WTC11 (cell line): Measurements from ENCODE around the gene KCNIP3. TPM values are rescaled to one million over a fixed set of nuclear protein-coding genes. Genes with fewer than 3 reads are reported as not detected.

Experiments used
- ATAC-seq: fragments of 200-7000 bp; cut with Tn5 transposase; 2 replicates; pipeline ENCODE4 v1.10.0; 2021; ENCODE audit warnings: mild to moderate bottlenecking, moderate library complexity
- CTCF ChIA-PET: fragments of 300-600 bp; sonication (Branson Sonifier 250); formaldehyde crosslinking; loops from one replicate; lab custom pipeline; 2021; ENCODE audit warnings: antibody characterized with exemption; lab: Charles Lee
- POLR2A ChIA-PET: fragments of 350-600 bp; sonication (Branson Sonifier 250); formaldehyde crosslinking; loops from one replicate; lab custom pipeline; 2021; ENCODE audit warnings: antibody characterized with exemption; lab: Charles Lee
- DNase-seq: peaks from one replicate; pipeline ENCODE4 v3.0.0; 2021; ENCODE audit warnings: low spot score
- H3K27ac Mint-ChIP-seq: 2 replicates; pipeline ENCODE4 v1.8.0; 2021; ENCODE audit warnings: mixed read lengths
- H3K27me3 Mint-ChIP-seq: 2 replicates; pipeline ENCODE4 v1.8.0; 2021; ENCODE audit warnings: low read depth, mild to moderate bottlenecking, moderate library complexity, mixed read lengths
- H3K36me3 Mint-ChIP-seq: 2 replicates; pipeline ENCODE4 v1.8.0; 2021; ENCODE audit warnings: mixed read lengths
- H3K4me1 Mint-ChIP-seq: 2 replicates; pipeline ENCODE4 v1.8.0; 2022; ENCODE audit warnings: mixed read lengths
- H3K4me3 Mint-ChIP-seq: 2 replicates; pipeline ENCODE4 v1.8.0; 2021; ENCODE audit warnings: mild to moderate bottlenecking, moderate library complexity, mixed read lengths
- H3K9me3 Mint-ChIP-seq: 2 replicates; pipeline ENCODE4 v1.8.0; 2021; ENCODE audit warnings: mixed read lengths
- ATF1 ChIP-seq: sonication (generic); formaldehyde crosslinking; IDR thresholded peaks from 2 replicates; pipeline ENCODE4 v1.8.1; 2023; ENCODE audit warnings: mild to moderate bottlenecking, moderate library complexity, missing genetic modification reagents
- KAT7 ChIP-seq: sonication (generic); formaldehyde crosslinking; IDR thresholded peaks from 2 replicates; pipeline ENCODE4 v1.8.1; 2023; ENCODE audit warnings: missing genetic modification reagents, mild to moderate bottlenecking, borderline replicate concordance
- NR1H2 ChIP-seq: sonication (generic); formaldehyde crosslinking; IDR thresholded peaks from 2 replicates; pipeline ENCODE4 v1.9.0; 2021; ENCODE audit warnings: mild to moderate bottlenecking, moderate library complexity, missing genetic modification reagents
- NR3C1 ChIP-seq: sonication (generic); formaldehyde crosslinking; conservative IDR thresholded peaks from 2 replicates; pipeline ENCODE4 v1.8.1; 2023; ENCODE audit warnings: low read depth, mild to moderate bottlenecking, missing genetic modification reagents
- RORB ChIP-seq: fragments of 250-450 bp; sonication (Bioruptor Pico); IDR thresholded peaks from 2 replicates; pipeline ENCODE4 v1.9.0; 2021; ENCODE audit warnings: mild to moderate bottlenecking
- SMAD3 ChIP-seq: sonication (generic); formaldehyde crosslinking; IDR thresholded peaks from 2 replicates; pipeline ENCODE4 v1.8.0; 2022; ENCODE audit warnings: missing genetic modification reagents, mild to moderate bottlenecking, borderline replicate concordance
- SP1 ChIP-seq: sonication (generic); formaldehyde crosslinking; conservative IDR thresholded peaks from 2 replicates; pipeline ENCODE4 v1.8.1; 2022; ENCODE audit warnings: missing genetic modification reagents
- ZNF263 ChIP-seq: sonication (generic); formaldehyde crosslinking; IDR thresholded peaks from 2 replicates; pipeline ENCODE4 v1.8.1; 2022; ENCODE audit warnings: low read depth, mild to moderate bottlenecking, moderate library complexity, missing genetic modification reagents
- ZNF416 ChIP-seq: fragments of 250-450 bp; sonication (Bioruptor Pico); IDR thresholded peaks from 2 replicates; pipeline ENCODE4 v1.9.0; 2021; ENCODE audit warnings: mild to moderate bottlenecking, inconsistent platforms
- total RNA-seq: library from RNA; stranded (reverse); gene quantifications from 3 replicates; pipeline ENCODE4 v1.2.3, GENCODE V29; 2021
- TF ChIP-seq, protein P1 (sequence below): sonication (generic); formaldehyde crosslinking; IDR thresholded peaks from 2 replicates; pipeline ENCODE4 v1.8.0; 2022; ENCODE audit warnings: missing genetic modification reagents
- TF ChIP-seq, protein P2 (sequence below): fragments of 250-450 bp; sonication (Bioruptor Pico); IDR thresholded peaks from 2 replicates; pipeline ENCODE4 v2.1.2; 2022; ENCODE audit warnings: mild to moderate bottlenecking, moderate library complexity
- TF ChIP-seq, protein P3 (sequence below): fragments of 250-450 bp; sonication (Bioruptor Pico); IDR thresholded peaks from 2 replicates; pipeline ENCODE4 v1.9.0; 2021; ENCODE audit warnings: mild to moderate bottlenecking
- TF ChIP-seq, protein P4 (sequence below): sonication (generic); formaldehyde crosslinking; IDR thresholded peaks from 2 replicates; pipeline ENCODE4 v1.8.1; 2022; ENCODE audit warnings: low read depth, missing genetic modification reagents, borderline replicate concordance
- TF ChIP-seq, protein P5 (sequence below): sonication (generic); formaldehyde crosslinking; IDR thresholded peaks from 2 replicates; pipeline ENCODE4 v1.8.1; 2023; ENCODE audit warnings: mild to moderate bottlenecking, missing genetic modification reagents, moderate library complexity
- TF ChIP-seq, protein P6 (sequence below): fragments of 250-450 bp; sonication (Bioruptor Pico); conservative IDR thresholded peaks from 2 replicates; pipeline ENCODE4 v1.9.0; 2021; ENCODE audit warnings: mild to moderate bottlenecking

Gene KCNIP3
- total RNA-seq, 1 experiment from 2014 or later = 2.1 TPM

DNA sequence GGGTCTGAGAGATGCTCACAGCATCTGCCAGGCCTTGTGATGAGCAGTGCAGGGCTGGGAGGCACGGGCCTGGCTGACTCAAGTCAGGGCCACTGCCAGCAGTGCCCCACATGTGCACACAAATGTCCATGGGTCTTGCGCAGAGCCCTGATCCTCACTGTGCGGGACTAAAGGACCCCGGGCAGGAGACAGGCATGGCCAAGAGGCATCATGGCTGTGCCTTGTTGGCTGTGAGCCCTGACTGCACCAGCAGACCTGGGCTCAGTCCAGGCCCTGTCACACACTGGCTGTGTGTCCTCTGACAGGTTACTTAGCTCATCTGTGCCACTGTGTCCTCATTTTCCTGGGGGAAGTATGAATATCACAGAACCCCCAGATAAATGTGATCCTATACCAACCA is 4.0 kb downstream of the KCNIP3 start:
- POLR2A ChIA-PET = no interaction called here
- Mint-ChIP-seq H3K36me3 (no peaks in the 10 kb centered on the region), H3K4me1 (peaks cover 11% of the 10 kb centered on the region), H3K27ac (no peak overlapping the region), H3K27me3 (no peaks in the 10 kb centered on the region; the same call in 1 of the 2 replicates), H3K4me3 (no peak overlapping the region)
- CTCF ChIA-PET = interaction anchor here (1.9 to 3.9 kb wide), 2 partner anchors 24 to 69 kb away, joined by 8 to 16 read pairs; no protein-coding TSS in a partner anchor
- ATAC-seq = no peak
- TF ChIP-seq, protein P1, sequence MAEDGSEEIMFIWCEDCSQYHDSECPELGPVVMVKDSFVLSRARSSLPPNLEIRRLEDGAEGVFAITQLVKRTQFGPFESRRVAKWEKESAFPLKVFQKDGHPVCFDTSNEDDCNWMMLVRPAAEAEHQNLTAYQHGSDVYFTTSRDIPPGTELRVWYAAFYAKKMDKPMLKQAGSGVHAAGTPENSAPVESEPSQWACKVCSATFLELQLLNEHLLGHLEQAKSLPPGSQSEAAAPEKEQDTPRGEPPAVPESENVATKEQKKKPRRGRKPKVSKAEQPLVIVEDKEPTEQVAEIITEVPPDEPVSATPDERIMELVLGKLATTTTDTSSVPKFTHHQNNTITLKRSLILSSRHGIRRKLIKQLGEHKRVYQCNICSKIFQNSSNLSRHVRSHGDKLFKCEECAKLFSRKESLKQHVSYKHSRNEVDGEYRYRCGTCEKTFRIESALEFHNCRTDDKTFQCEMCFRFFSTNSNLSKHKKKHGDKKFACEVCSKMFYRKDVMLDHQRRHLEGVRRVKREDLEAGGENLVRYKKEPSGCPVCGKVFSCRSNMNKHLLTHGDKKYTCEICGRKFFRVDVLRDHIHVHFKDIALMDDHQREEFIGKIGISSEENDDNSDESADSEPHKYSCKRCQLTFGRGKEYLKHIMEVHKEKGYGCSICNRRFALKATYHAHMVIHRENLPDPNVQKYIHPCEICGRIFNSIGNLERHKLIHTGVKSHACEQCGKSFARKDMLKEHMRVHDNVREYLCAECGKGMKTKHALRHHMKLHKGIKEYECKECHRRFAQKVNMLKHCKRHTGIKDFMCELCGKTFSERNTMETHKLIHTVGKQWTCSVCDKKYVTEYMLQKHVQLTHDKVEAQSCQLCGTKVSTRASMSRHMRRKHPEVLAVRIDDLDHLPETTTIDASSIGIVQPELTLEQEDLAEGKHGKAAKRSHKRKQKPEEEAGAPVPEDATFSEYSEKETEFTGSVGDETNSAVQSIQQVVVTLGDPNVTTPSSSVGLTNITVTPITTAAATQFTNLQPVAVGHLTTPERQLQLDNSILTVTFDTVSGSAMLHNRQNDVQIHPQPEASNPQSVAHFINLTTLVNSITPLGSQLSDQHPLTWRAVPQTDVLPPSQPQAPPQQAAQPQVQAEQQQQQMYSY (CRISPR knock-in tag) = no peak
- TF ChIP-seq NR3C1 (CRISPR knock-in tag) (no peak), KAT7 (no peak), ZNF263 (no peak), SMAD3 (CRISPR knock-in tag) (no peak), ZNF416 (CRISPR knock-in tag) (no peak), NR1H2 (CRISPR knock-in tag) (no peak), ATF1 (CRISPR knock-in tag) (no peak), SP1 (CRISPR knock-in tag) (no peak)
- TF ChIP-seq, protein P2, sequence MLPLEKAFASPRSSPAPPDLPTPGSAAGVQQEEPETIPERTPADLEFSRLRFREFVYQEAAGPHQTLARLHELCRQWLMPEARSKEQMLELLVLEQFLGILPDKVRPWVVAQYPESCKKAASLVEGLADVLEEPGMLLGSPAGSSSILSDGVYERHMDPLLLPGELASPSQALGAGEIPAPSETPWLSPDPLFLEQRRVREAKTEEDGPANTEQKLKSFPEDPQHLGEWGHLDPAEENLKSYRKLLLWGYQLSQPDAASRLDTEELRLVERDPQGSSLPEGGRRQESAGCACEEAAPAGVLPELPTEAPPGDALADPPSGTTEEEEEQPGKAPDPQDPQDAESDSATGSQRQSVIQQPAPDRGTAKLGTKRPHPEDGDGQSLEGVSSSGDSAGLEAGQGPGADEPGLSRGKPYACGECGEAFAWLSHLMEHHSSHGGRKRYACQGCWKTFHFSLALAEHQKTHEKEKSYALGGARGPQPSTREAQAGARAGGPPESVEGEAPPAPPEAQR (CRISPR knock-in tag) = no peak
- TF ChIP-seq, protein P3, sequence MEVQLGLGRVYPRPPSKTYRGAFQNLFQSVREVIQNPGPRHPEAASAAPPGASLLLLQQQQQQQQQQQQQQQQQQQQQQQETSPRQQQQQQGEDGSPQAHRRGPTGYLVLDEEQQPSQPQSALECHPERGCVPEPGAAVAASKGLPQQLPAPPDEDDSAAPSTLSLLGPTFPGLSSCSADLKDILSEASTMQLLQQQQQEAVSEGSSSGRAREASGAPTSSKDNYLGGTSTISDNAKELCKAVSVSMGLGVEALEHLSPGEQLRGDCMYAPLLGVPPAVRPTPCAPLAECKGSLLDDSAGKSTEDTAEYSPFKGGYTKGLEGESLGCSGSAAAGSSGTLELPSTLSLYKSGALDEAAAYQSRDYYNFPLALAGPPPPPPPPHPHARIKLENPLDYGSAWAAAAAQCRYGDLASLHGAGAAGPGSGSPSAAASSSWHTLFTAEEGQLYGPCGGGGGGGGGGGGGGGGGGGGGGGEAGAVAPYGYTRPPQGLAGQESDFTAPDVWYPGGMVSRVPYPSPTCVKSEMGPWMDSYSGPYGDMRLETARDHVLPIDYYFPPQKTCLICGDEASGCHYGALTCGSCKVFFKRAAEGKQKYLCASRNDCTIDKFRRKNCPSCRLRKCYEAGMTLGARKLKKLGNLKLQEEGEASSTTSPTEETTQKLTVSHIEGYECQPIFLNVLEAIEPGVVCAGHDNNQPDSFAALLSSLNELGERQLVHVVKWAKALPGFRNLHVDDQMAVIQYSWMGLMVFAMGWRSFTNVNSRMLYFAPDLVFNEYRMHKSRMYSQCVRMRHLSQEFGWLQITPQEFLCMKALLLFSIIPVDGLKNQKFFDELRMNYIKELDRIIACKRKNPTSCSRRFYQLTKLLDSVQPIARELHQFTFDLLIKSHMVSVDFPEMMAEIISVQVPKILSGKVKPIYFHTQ (CRISPR knock-in tag) = no peak
- TF ChIP-seq, protein P4, sequence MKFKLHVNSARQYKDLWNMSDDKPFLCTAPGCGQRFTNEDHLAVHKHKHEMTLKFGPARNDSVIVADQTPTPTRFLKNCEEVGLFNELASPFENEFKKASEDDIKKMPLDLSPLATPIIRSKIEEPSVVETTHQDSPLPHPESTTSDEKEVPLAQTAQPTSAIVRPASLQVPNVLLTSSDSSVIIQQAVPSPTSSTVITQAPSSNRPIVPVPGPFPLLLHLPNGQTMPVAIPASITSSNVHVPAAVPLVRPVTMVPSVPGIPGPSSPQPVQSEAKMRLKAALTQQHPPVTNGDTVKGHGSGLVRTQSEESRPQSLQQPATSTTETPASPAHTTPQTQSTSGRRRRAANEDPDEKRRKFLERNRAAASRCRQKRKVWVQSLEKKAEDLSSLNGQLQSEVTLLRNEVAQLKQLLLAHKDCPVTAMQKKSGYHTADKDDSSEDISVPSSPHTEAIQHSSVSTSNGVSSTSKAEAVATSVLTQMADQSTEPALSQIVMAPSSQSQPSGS = no peak
- TF ChIP-seq, all 79 proteins: peak for 0
- H3K9me3 Mint-ChIP-seq = no peaks in the 10 kb centered on the region
- no peak for DNase-seq

DNA sequence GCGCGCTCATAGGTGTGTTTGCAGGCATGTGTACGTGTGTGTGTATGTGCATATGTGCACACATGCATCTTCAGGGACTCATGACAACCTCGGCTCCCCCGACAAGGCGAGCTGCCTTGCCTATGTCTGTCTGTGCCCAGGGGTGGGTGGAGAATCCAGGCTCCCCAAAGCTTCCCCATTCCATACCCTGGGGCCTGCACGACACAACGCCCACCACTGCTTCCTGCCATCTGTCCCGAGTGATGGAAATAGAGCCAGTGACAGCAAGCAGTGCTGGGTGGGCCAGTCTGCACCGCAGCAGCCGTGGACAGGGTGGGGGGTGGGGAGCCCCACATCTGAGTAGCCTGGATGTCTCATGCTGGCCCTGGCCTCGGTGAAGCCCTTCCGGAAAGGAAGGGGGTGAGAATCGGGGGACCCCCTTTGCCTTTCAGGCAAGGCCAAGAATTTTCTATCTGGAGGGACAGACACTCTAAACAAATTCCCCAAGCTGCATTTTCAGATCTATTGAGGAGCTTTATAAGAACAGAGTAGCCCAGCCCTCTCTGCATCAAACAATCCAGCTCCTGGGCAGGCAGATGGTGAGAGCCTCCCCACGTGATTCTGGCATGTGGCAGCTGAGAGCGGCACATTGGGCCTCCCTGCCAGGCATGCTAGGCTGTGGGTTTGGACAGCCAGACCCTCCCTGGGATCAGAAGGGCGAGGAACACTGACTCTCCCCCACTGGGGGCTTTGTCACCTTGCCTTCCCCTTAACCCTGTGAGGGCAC is 4.9 kb downstream of the KCNIP3 start:
- no peak for ATAC-seq
- H3K27ac Mint-ChIP-seq = no peak overlapping the region
- no peaks in the 10 kb centered on the region for H3K9me3 Mint-ChIP-seq
- POLR2A ChIA-PET = no interaction called here
- no peak overlapping the region for H3K4me3 Mint-ChIP-seq
- no peaks in the 10 kb centered on the region for H3K27me3 Mint-ChIP-seq
- TF ChIP-seq, protein P5, sequence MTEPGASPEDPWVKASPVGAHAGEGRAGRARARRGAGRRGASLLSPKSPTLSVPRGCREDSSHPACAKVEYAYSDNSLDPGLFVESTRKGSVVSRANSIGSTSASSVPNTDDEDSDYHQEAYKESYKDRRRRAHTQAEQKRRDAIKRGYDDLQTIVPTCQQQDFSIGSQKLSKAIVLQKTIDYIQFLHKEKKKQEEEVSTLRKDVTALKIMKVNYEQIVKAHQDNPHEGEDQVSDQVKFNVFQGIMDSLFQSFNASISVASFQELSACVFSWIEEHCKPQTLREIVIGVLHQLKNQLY (CRISPR knock-in tag) = no peak
- TF ChIP-seq SP1 (CRISPR knock-in tag) = no peak
- no peak for TF ChIP-seq KAT7
- no peak for TF ChIP-seq RORB
- TF ChIP-seq, protein P4 = no peak
- TF ChIP-seq, protein P6, sequence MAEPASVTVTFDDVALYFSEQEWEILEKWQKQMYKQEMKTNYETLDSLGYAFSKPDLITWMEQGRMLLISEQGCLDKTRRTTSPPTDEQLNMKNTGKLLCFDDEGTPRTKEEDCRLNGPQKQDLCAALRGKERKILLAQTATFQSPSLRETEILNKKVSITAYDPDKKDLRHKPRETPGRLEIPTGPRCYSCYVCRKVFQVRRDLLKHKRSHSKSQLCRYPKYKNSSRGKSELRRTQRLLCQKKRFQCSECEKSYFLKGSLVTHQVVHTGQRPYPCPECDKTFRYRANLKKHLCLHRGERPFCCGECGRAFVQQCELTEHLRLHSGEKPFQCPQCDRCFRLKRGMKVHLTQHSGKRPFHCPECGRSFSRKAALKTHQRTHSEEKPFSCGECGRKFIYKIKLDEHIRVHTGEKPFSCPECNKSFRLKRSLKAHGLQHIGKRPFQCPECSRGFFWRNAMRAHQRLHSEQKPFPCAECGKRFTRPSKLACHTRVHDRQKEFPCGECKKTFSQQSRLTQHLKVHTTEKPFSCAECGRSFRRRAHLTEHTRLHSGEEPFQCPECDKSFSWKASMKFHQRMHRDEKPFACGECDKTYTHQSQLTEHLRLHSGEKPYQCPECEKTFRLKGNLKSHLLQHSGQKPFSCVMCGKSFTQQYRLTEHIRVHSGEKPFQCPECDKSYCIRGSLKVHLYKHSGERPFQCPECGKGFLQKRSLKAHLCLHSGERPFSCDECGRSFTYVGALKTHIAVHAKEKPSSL (CRISPR knock-in tag) = no peak
- H3K36me3 Mint-ChIP-seq = no peaks in the 10 kb centered on the region
- CTCF ChIA-PET = interaction anchor here (1.9 to 3.9 kb wide), 2 partner anchors 25 to 70 kb away, joined by 8 to 16 read pairs; no protein-coding TSS in a partner anchor
- peaks cover 9% of the 10 kb centered on the region for H3K4me1 Mint-ChIP-seq
- DNase-seq = no peak
